ENCODE measurements around the gene KL.

- TF ChIP-seq CTCF (conservative IDR thresholded peaks at IDR 0.05; ENCODE audit: low read depth in 2 of 2) (no peak), REST (IDR thresholded peaks at IDR 0.05; ENCODE audit: unreplicated experiment) (no peak), ETS1 (IDR thresholded peaks at IDR 0.05) (no peak), JUNB (IDR thresholded peaks at IDR 0.05; ENCODE audit: unreplicated experiment) (no peak), EZH2 (IDR thresholded peaks at IDR 0.05; ENCODE audit: low read depth, unreplicated experiment) (no peak), CREB1 (CRISPR knock-in tag; IDR thresholded peaks at IDR 0.05; ENCODE audit: low read depth) (no peak), EZH2phosphoT487 (IDR thresholded peaks at IDR 0.05; ENCODE audit: unreplicated experiment) (no peak), POLR2AphosphoS5 (IDR thresholded peaks at IDR 0.05; ENCODE audit: low read depth) (no peak), NANOG (IDR thresholded peaks at IDR 0.05; ENCODE audit: borderline replicate concordance) (no peak), ZNF114 (CRISPR knock-in tag; IDR thresholded peaks at IDR 0.05) (no peak), ZNF331 (CRISPR knock-in tag; IDR thresholded peaks at IDR 0.05; ENCODE audit: low read depth) (no peak)
- TF ChIP-seq, protein P1, sequence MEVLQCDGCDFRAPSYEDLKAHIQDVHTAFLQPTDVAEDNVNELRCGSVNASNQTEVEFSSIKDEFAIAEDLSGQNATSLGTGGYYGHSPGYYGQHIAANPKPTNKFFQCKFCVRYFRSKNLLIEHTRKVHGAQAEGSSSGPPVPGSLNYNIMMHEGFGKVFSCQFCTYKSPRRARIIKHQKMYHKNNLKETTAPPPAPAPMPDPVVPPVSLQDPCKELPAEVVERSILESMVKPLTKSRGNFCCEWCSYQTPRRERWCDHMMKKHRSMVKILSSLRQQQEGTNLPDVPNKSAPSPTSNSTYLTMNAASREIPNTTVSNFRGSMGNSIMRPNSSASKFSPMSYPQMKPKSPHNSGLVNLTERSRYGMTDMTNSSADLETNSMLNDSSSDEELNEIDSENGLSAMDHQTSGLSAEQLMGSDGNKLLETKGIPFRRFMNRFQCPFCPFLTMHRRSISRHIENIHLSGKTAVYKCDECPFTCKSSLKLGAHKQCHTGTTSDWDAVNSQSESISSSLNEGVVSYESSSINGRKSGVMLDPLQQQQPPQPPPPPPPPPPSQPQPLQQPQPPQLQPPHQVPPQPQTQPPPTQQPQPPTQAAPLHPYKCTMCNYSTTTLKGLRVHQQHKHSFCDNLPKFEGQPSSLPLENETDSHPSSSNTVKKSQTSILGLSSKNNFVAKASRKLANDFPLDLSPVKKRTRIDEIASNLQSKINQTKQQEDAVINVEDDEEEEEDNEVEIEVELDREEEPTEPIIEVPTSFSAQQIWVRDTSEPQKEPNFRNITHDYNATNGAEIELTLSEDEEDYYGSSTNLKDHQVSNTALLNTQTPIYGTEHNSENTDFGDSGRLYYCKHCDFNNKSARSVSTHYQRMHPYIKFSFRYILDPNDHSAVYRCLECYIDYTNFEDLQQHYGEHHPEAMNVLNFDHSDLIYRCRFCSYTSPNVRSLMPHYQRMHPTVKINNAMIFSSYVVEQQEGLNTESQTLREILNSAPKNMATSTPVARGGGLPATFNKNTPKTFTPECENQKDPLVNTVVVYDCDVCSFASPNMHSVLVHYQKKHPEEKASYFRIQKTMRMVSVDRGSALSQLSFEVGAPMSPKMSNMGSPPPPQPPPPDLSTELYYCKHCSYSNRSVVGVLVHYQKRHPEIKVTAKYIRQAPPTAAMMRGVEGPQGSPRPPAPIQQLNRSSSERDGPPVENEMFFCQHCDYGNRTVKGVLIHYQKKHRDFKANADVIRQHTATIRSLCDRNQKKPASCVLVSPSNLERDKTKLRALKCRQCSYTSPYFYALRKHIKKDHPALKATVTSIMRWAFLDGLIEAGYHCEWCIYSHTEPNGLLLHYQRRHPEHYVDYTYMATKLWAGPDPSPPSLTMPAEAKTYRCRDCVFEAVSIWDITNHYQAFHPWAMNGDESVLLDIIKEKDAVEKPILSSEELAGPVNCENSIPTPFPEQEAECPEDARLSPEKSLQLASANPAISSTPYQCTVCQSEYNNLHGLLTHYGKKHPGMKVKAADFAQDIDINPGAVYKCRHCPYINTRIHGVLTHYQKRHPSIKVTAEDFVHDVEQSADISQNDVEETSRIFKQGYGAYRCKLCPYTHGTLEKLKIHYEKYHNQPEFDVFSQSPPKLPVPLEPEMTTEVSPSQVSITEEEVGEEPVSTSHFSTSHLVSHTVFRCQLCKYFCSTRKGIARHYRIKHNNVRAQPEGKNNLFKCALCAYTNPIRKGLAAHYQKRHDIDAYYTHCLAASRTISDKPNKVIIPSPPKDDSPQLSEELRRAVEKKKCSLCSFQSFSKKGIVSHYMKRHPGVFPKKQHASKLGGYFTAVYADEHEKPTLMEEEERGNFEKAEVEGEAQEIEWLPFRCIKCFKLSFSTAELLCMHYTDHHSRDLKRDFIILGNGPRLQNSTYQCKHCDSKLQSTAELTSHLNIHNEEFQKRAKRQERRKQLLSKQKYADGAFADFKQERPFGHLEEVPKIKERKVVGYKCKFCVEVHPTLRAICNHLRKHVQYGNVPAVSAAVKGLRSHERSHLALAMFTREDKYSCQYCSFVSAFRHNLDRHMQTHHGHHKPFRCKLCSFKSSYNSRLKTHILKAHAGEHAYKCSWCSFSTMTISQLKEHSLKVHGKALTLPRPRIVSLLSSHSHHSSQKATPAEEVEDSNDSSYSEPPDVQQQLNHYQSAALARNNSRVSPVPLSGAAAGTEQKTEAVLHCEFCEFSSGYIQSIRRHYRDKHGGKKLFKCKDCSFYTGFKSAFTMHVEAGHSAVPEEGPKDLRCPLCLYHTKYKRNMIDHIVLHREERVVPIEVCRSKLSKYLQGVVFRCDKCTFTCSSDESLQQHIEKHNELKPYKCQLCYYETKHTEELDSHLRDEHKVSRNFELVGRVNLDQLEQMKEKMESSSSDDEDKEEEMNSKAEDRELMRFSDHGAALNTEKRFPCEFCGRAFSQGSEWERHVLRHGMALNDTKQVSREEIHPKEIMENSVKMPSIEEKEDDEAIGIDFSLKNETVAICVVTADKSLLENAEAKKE (CRISPR knock-in tag; IDR thresholded peaks at IDR 0.05): no peak
Observed at GRCh38 chr13:33110713-33111413, 94.6 kb downstream of the KL start.
